AG09319 (cell line): ENCODE data around the gene HYI.

Experiments used
- DNase-seq: peaks from one replicate; pipeline ENCODE4 v3.0.0-alpha.2; 2010; ENCODE audit warnings: low read depth; ENCODE audit errors: extremely low read depth
- CTCF ChIP-seq: IDR thresholded peaks from 2 replicates; pipeline ENCODE4 v1.5.1; 2011; ENCODE audit warnings: low read depth, mild to moderate bottlenecking, inconsistent platforms, low read length, moderate library complexity

The HYI gene

DNA sequence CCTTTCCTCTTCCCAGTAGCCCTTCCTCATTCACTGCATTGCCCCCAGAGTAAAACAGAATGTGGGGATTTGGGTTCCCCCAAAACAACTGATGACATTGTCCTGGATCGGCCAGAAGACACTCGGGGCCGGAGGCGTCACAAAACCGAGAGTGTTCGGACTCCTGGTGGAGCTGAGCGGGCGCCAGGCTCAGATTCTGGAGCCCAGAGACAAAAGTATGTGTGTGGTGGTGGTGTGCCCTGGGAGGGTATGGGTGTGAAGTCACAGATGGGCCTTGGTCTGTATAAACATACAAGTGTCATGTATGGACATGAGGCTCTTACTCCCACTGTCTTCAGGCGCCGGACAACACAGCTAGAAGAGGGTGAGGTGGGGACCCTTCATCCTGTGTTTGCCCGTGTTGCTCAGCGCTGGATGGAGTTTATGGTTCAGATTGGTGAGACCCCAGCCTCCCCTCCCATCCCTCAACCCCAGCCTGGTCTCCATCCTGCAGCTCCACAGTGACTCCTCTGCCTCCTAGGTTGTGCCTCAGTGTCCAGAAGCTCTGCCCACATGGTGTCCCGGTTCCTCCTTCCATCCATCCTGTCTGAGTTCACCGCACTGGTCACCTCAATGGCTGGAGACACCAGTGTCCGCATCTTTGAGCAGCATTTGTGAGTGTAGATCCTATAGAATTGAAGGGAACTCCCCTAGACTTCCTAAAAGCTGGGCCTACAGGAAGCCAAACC lies 12.4 kb downstream of the HYI start:
- no peak for DNase-seq
- TF ChIP-seq CTCF: no peak

DNA sequence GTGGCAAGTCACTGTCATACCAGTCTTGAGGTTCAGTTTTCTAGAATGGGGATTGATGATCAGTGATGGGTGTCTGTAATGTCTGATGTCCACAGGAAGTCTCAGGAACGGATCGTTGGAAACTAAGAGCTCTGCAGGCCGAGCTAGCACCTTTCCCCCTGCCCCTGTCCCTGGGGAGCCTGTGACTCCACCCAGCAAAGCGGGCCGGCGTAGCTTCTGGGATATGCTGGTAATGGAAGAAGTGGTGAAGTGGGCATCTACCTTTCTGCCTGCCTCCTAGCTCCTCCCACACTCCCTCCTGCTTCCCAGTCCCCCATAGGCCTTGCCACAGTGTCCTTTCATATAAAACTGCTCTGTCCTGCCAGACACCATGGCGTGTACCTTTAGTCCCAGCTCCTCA lies 13.4 kb downstream of the HYI start:
- TF ChIP-seq CTCF: no peak
- no peak for DNase-seq

DNA sequence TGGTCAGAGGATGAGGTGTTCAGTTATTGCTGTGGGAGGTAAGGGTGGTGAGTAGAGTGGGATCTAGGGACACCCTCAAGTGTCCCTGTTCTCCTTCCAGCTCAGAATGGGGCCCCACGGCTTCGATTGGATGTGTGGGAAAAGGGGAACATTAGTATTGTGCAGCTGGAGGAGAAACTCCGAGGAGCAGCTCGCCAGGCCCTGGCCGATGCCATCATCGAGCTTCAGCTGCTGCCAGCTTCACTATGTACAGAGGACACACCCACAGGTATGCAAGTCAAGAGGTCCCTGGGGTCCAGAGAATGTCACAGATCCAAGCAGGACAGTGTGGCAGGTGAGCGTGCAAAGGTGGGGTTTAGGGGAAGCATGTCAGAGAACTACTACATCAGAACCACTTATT lies 13.9 kb downstream of the HYI start:
- no peak for DNase-seq
- no peak for TF ChIP-seq CTCF

DNA sequence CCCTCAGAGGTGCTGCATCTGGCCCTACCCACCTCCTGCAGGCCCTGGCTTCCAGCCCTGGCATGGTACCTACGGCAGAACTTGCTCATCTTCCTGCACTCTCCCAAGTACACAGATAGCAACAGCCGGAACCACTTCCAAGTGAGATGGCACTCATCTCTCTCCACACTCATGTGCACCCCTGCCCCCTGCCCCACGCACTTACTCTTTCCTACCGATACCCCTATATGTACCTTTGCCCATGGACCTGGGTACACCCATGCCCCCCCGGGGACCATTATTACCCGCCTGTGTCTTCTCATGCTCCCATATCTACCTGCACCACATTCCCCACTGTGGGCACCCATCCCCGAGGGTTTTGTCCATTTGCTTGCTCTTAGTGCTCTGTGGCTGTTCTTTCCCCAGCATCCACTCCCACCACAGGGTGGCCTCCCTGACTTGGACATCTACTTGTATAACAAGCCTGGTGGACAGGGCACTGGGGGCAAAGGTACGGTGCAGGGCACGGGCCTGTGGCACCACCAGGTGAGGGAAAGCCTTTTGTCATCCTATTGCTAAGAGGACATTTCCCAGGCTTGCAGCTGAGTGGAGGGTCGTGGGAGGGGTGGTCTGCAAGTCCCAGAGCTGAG lies 14.7 kb downstream of the HYI start:
- no peak for TF ChIP-seq CTCF
- DNase-seq: no peak

DNA sequence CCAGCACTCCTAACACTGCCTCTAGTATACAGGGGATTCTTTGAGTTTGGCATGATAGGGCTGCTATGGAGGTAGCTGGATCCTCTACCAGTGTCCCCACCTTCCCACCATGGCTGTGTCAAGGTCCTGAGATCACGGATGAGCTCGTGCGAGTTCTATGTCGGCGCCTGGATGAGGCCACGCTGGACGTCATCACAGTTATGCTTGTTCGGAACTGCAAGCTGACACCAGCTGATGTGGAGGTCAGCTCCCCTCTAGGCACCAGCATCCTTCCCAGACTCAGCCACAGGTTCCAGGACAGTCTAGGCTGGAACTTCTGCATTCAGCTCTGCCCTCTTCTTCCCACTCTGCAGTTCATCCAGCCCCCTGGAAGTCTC lies 15.2 kb downstream of the HYI start:
- no peak for TF ChIP-seq CTCF
- no peak for DNase-seq

DNA sequence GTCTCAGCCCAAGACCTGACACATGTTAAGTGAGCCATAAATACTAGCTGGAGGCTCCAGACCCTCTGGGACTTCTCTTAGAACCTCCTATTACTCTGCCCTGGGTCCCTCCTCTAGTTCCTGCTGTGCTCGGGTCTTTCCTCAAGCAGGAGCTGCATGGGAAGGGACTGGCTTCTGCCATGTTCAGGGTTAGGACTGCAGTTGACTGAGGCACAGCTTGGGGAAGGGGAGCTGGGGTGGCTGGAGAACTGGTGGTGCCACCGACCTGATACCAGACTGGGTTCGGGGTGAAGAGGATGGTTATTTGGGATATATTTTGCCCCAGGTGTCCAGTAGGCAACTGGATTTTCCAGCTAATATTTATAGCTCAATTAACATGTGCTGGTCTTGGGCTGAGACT lies 15.7 kb downstream of the HYI start:
- no peak for DNase-seq
- TF ChIP-seq CTCF: no peak

DNA sequence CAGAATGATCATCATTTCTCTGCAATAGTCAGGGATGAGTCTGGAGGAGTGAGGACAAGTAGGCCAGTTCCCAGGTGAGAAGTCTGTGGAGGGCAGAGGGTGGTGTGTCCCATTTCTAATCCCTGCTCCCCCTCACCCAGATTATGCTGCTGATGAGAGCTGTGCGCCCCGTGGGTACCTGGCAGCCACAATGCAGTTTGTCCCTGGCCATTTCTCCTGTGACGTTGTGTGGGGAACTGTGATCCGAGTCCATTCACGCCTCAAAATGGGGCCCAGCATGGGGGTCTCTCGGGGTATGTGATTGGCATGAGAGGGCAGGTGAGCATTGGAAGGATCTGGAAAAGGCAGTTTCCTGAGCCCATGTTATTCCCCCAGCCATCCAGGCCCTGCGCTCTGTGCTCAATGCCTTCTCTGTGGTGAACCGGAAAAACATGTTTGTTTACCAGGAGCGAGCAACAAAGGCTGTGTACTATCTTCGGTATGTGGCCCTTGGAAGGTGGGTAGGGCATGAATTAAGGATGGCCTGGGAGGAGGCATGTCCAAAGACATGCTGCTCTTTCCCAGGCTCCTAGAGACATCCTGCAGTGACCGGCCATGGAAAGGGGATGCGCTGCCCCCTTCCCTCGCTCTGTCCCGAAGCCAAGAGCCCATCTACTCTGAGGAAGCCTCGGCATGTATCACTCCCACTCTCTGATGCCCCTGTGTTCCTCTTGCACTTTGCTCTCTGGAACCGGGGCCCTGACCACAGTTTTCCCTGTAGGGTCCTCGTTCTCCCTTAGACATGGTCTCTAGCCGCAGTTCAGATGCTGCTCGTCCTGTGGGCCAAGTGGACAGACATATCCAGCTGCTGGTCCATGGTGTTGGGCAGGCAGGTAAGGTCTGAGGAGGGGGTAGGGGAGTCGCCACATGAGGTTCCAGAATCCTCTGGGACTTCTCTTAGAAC lies 16.4 kb downstream of the HYI start:
- DNase-seq: no peak
- no peak for TF ChIP-seq CTCF
